Mesenchymal stem cell (in vitro differentiated cells and primary cell): ENCODE results near the gene PLCL1.
A peak's percentile ranks its signal among the peaks of the same experiment; 100 is the strongest.

Experiments
- DNase-seq: peaks from one replicate; pipeline ENCODE4 v3.0.0-alpha.2; 2013
- H2AFZ ChIP-seq: one replicate; pipeline ENCODE4 v1.6.1; 2013; ENCODE audit warnings: low read depth, mild to moderate bottlenecking, control low read depth, inconsistent platforms, low read length, moderate library complexity
- H2AK5ac ChIP-seq: 2 replicates; pipeline ENCODE4 v1.6.1; 2013; ENCODE audit warnings: low read length, moderate library complexity, mild to moderate bottlenecking, inconsistent platforms; ENCODE audit not compliant: severe bottlenecking
- H2BK120ac ChIP-seq: one replicate; pipeline ENCODE4 v1.6.1; 2013; ENCODE audit warnings: low read depth, mild to moderate bottlenecking, inconsistent platforms, low read length, moderate library complexity
- H2BK12ac ChIP-seq, 2 experiments: one replicate each; pipeline ENCODE4 v1.6.1; 2013; ENCODE audit warnings: inconsistent platforms in 2 of 2, low read length in 2 of 2, mild to moderate bottlenecking in 2 of 2, moderate library complexity in 2 of 2, control low read depth in 1 of 2
- H2BK15ac ChIP-seq: one replicate; pipeline ENCODE4 v1.6.1; 2013; ENCODE audit warnings: mild to moderate bottlenecking, low read depth, inconsistent platforms; ENCODE audit not compliant: poor library complexity, severe bottlenecking
- H2BK5ac ChIP-seq: 2 replicates; pipeline ENCODE4 v1.6.1; 2013; ENCODE audit warnings: low read depth, mild to moderate bottlenecking, low read length, control low read depth, inconsistent platforms; ENCODE audit not compliant: poor library complexity, severe bottlenecking
- H3K14ac ChIP-seq, 2 experiments: one replicate each; pipeline ENCODE4 v1.6.1; 2013; ENCODE audit warnings: inconsistent platforms in 2 of 2, low read length in 2 of 2, control low read depth in 1 of 2, mild to moderate bottlenecking in 1 of 2, moderate library complexity in 1 of 2
- H3K18ac ChIP-seq, 2 experiments: one replicate each; pipeline ENCODE4 v1.6.1; 2013; ENCODE audit warnings: inconsistent platforms in 2 of 2, low read length in 2 of 2, control low read depth in 1 of 2, low read depth in 1 of 2, mild to moderate bottlenecking in 1 of 2
- H3K23ac ChIP-seq, 2 experiments: one replicate each; pipeline ENCODE4 v1.6.1; 2013; ENCODE audit warnings: inconsistent platforms in 2 of 2, low read length in 2 of 2, mild to moderate bottlenecking in 2 of 2, moderate library complexity in 2 of 2, control low read depth in 1 of 2
- H3K27ac ChIP-seq: 2 replicates; pipeline ENCODE4 v1.5.1; 2013; ENCODE audit warnings: mild to moderate bottlenecking, moderate library complexity, low read length, control low read depth, inconsistent platforms; ENCODE audit not compliant: poor library complexity, severe bottlenecking
- H3K27me3 ChIP-seq, 2 experiments: 2 replicates each; pipeline versions ENCODE4 v1.6.1 to v1.7.0; 2013; ENCODE audit warnings: low read length in 2 of 2, mild to moderate bottlenecking in 2 of 2, moderate library complexity in 2 of 2, control low read depth in 1 of 2, inconsistent platforms in 1 of 2; ENCODE audit not compliant: control insufficient read depth in 1 of 2, insufficient read depth in 1 of 2
- H3K36me3 ChIP-seq, 2 experiments: 2 replicates each; pipeline versions ENCODE4 v1.6.1 to v1.7.0; 2013; ENCODE audit warnings: low read length in 2 of 2, control low read depth in 1 of 2, inconsistent platforms in 1 of 2, low read depth in 1 of 2, mild to moderate bottlenecking in 1 of 2; ENCODE audit not compliant: insufficient read depth in 2 of 2, control insufficient read depth in 1 of 2
- H3K4ac ChIP-seq, 2 experiments: one replicate each; pipeline ENCODE4 v1.6.1; 2013; ENCODE audit warnings: inconsistent platforms in 2 of 2, low read length in 2 of 2, mild to moderate bottlenecking in 2 of 2, moderate library complexity in 2 of 2, control low read depth in 1 of 2, low read depth in 1 of 2
- H3K4me1 ChIP-seq: 2 replicates; pipeline ENCODE4 v1.6.1; 2013; ENCODE audit warnings: low read depth, low read length, control low read depth; ENCODE audit not compliant: control insufficient read depth, insufficient read depth
- H3K4me2 ChIP-seq: 2 replicates; pipeline ENCODE4 v1.6.1; 2013; ENCODE audit warnings: low read length, mild to moderate bottlenecking, inconsistent platforms; ENCODE audit not compliant: poor library complexity, severe bottlenecking
- H3K4me3 ChIP-seq, 2 experiments: 2 replicates each; pipeline versions ENCODE4 v1.5.1 to v1.7.0; 2013; ENCODE audit warnings: low read length in 2 of 2, mild to moderate bottlenecking in 2 of 2, control low read depth in 1 of 2, low read depth in 1 of 2; ENCODE audit not compliant: insufficient read depth in 1 of 2
- H3K79me1 ChIP-seq: replicated peaks from 2 replicates; pipeline ENCODE4 v1.6.1; 2013; ENCODE audit warnings: mild to moderate bottlenecking, control low read depth, low read length, inconsistent platforms; ENCODE audit not compliant: poor library complexity, severe bottlenecking
- H3K9ac ChIP-seq: 2 replicates; pipeline ENCODE4 v1.7.0; 2013; ENCODE audit warnings: mild to moderate bottlenecking, low read length, moderate library complexity
- H3K9me3 ChIP-seq: 2 replicates; pipeline ENCODE4 v1.7.0; 2013; ENCODE audit warnings: mild to moderate bottlenecking, low read length; ENCODE audit not compliant: control insufficient read depth
- H4K8ac ChIP-seq: one replicate; pipeline ENCODE4 v1.6.1; 2013; ENCODE audit warnings: inconsistent platforms, mild to moderate bottlenecking, low read length, moderate library complexity
- H4K91ac ChIP-seq: one replicate; pipeline ENCODE4 v1.6.1; 2013; ENCODE audit warnings: mild to moderate bottlenecking, low read length, inconsistent platforms
- WGBS: methylation state at CpG from one replicate; pipeline ENCODE4 v1.1.7; 2013; ENCODE audit warnings: mixed read lengths; 5-methylcytosine and 5-hydroxymethylcytosine counted together

The PLCL1 gene

GRCh38 chr2:197777823-197778407 lies 26.5 kb upstream of the PLCL1 start:
- no peaks in the 10 kb centered on the region for H3K36me3 ChIP-seq
- no peak overlapping the region for H3K4me2 ChIP-seq
- no peak overlapping the region for H2BK15ac ChIP-seq
- no peak overlapping the region for H4K8ac ChIP-seq
- peak; percentile 52 for DNase-seq
- no peak overlapping the region for H2BK12ac ChIP-seq
- H3K4me3 ChIP-seq, result no peak overlapping the region
- H3K23ac ChIP-seq, result no peak overlapping the region
- H3K79me1 ChIP-seq, result no peaks in the 10 kb centered on the region
- H3K4ac ChIP-seq, result no peak overlapping the region
- H3K27ac ChIP-seq, result no peak overlapping the region
- no peak overlapping the region for H3K14ac ChIP-seq
- no peak overlapping the region for H2AK5ac ChIP-seq
- no peak overlapping the region for H2BK5ac ChIP-seq
- no peaks in the 10 kb centered on the region for H3K27me3 ChIP-seq
- no peaks in the 10 kb centered on the region for H3K9me3 ChIP-seq
- H3K9ac ChIP-seq, result no peak overlapping the region
- no peak overlapping the region for H2BK120ac ChIP-seq
- 63% methylated on average over 2 of the region's 4 CpGs for WGBS
- no peak overlapping the region for H2AFZ ChIP-seq
- H4K91ac ChIP-seq, result no peak overlapping the region
- H3K4me1 ChIP-seq, result no peaks in the 10 kb centered on the region
- H3K18ac ChIP-seq, result no peak overlapping the region

- H2BK12ac ChIP-seq, result no peak overlapping the region
- no peak overlapping the region for H2BK5ac ChIP-seq
- no peak overlapping the region for H3K9ac ChIP-seq
- H3K27ac ChIP-seq, result no peak overlapping the region
- no peak overlapping the region for H2AFZ ChIP-seq
- no peaks in the 10 kb centered on the region for H3K36me3 ChIP-seq
- H2AK5ac ChIP-seq, result no peak overlapping the region
- no peak overlapping the region for H3K4ac ChIP-seq
- H3K79me1 ChIP-seq, result no peaks in the 10 kb centered on the region
- H4K91ac ChIP-seq, result no peak overlapping the region
- no peak overlapping the region for H4K8ac ChIP-seq
- H3K4me1 ChIP-seq, result no peaks in the 10 kb centered on the region
- H3K27me3 ChIP-seq, result peaks cover 0 to 3% of the 10 kb centered on the region in 2 experiments
- H3K23ac ChIP-seq, result no peak overlapping the region
- H3K14ac ChIP-seq, result no peak overlapping the region
- no peak overlapping the region for H3K4me2 ChIP-seq
- no peak overlapping the region for H2BK15ac ChIP-seq
- no peak overlapping the region for H2BK120ac ChIP-seq
- no peak overlapping the region for H3K18ac ChIP-seq
- no peak overlapping the region for H3K4me3 ChIP-seq
- H3K9me3 ChIP-seq, result no peaks in the 10 kb centered on the region
- DNase-seq, result no peak
Observed at GRCh38 chr2:197779261-197779660, 25.1 kb upstream of the PLCL1 start.

- Histone ChIP-seq H3K36me3 (no peaks in the 10 kb centered on the region), H2BK120ac (no peak overlapping the region), H3K27me3 (peaks cover 13 to 17% of the 10 kb centered on the region in 2 experiments), H2BK12ac (no peak overlapping the region), H3K4ac (no peak overlapping the region), H2AFZ (no peak overlapping the region), H4K91ac (no peak overlapping the region), H4K8ac (no peak overlapping the region), H3K9me3 (no peaks in the 10 kb centered on the region), H3K79me1 (no peaks in the 10 kb centered on the region), H3K27ac (no peak overlapping the region), H3K4me3 (no peak overlapping the region), H3K4me1 (peaks cover 7% of the 10 kb centered on the region), H3K9ac (no peak overlapping the region), H3K4me2 (no peak overlapping the region), H2BK15ac (no peak overlapping the region), H3K23ac (no peak overlapping the region), H2BK5ac (no peak overlapping the region), H3K18ac (no peak overlapping the region), H2AK5ac (no peak overlapping the region), H3K14ac (no peak overlapping the region)
- WGBS, result 62% methylated on average over 1 of the region's 1 CpG
- no peak for DNase-seq
Observed at GRCh38 chr2:197782126-197782525, 22.3 kb upstream of the PLCL1 start.

- 94% methylated on average over 75 of the region's 80 CpGs for WGBS
- Histone ChIP-seq H3K4me1 (peaks cover 7% of the 10 kb centered on the region), H3K36me3 (no peaks in the 10 kb centered on the region)
Observed at GRCh38 chr2:197784956-197785941, 19.1 kb upstream of the PLCL1 start, which contains the start of gene BOLL. BOLL (minus strand) TSS chr2:197785319; CDS start chr2:197781850, 3,469 bp downstream.

More at GRCh38 chr2:197784956-197785941, 19.1 kb upstream of the PLCL1 start, which contains the start of gene BOLL:
- no peak within 1 kb of the TSS for H3K9ac ChIP-seq
- no peak within 1 kb of the TSS for H3K4me2 ChIP-seq
- H4K8ac ChIP-seq, result no peak within 1 kb of the TSS
- no peak within 1 kb of the TSS for H3K4ac ChIP-seq
- H3K23ac ChIP-seq, result peak within 1 kb of the TSS in 1 of 2 experiments; percentile 61
- H2BK5ac ChIP-seq, result no peak within 1 kb of the TSS
- no peaks in the 10 kb centered on the region for H3K79me1 ChIP-seq
- no peak for DNase-seq
- H2BK120ac ChIP-seq, result no peak within 1 kb of the TSS
- no peak within 1 kb of the TSS for H2AFZ ChIP-seq
- H2BK15ac ChIP-seq, result no peak within 1 kb of the TSS
- H3K9me3 ChIP-seq, result no peaks in the 10 kb centered on the region
- peaks cover 14 to 18% of the 10 kb centered on the region in 2 experiments for H3K27me3 ChIP-seq
- H3K14ac ChIP-seq, result no peak within 1 kb of the TSS
- no peak within 1 kb of the TSS for H3K27ac ChIP-seq
- peak within 1 kb of the TSS in 1 of 2 experiments; percentile 68 for H3K4me3 ChIP-seq
- no peak within 1 kb of the TSS for H3K18ac ChIP-seq
- no peak within 1 kb of the TSS for H4K91ac ChIP-seq
- no peak within 1 kb of the TSS for H2BK12ac ChIP-seq
- H2AK5ac ChIP-seq, result no peak within 1 kb of the TSS
